ENCODE data around the gene DOCK8. TPM values are rescaled to one million over a fixed set of nuclear protein-coding genes. Genes with fewer than 3 reads are reported as not detected.
A peak's percentile ranks its signal among the peaks of the same experiment; 100 is the strongest.

DOCK8 gene
- total RNA-seq, 1 donor from 2014 or later = 5.1 TPM

GRCh38 chr9:365436-365835 is 150.8 kb downstream of the DOCK8 start:
- no peak overlapping the region for H3K4me3 Mint-ChIP-seq
- no peak for TF ChIP-seq CTCF (conservative IDR thresholded peaks at IDR 0.05)
- H3K4me1 Mint-ChIP-seq (ENCODE audit: unreplicated experiment) = peaks cover 26% of the 10 kb centered on the region
- DNase-seq (ENCODE audit: extremely low spot score, unreplicated experiment) = no peak
- no peaks in the 10 kb centered on the region for H3K27me3 Mint-ChIP-seq
- no peaks in the 10 kb centered on the region for H3K36me3 Mint-ChIP-seq
- H3K9me3 Mint-ChIP-seq = peaks cover 4% of the 10 kb centered on the region
- H3K27ac Mint-ChIP-seq = no peak overlapping the region

- Mint-ChIP-seq H3K4me1 (ENCODE audit: unreplicated experiment) (peaks cover 34% of the 10 kb centered on the region), H3K27me3 (no peaks in the 10 kb centered on the region), H3K36me3 (no peaks in the 10 kb centered on the region), H3K27ac (no peak overlapping the region), H3K4me3 (peak overlapping the region; percentile 37), H3K9me3 (peaks cover 4% of the 10 kb centered on the region)
- DNase-seq (ENCODE audit: extremely low spot score, unreplicated experiment) = no peak
- TF ChIP-seq CTCF (conservative IDR thresholded peaks at IDR 0.05) = no peak
Measured at GRCh38 chr9:366620-367019, 152.0 kb downstream of the DOCK8 start.

- DNase-seq (ENCODE audit: extremely low spot score, unreplicated experiment) = no peak
- H3K27me3 Mint-ChIP-seq = no peaks in the 10 kb centered on the region
- TF ChIP-seq CTCF (conservative IDR thresholded peaks at IDR 0.05) = no peak
- H3K9me3 Mint-ChIP-seq = no peaks in the 10 kb centered on the region
- H3K4me3 Mint-ChIP-seq = no peak overlapping the region
- no peaks in the 10 kb centered on the region for H3K36me3 Mint-ChIP-seq
- H3K4me1 Mint-ChIP-seq (ENCODE audit: unreplicated experiment) = peaks cover 26% of the 10 kb centered on the region
- H3K27ac Mint-ChIP-seq = no peak overlapping the region
Measured at GRCh38 chr9:370086-370485, 155.4 kb downstream of the DOCK8 start.

GRCh38 chr9:371349-371748 is 156.7 kb downstream of the DOCK8 start:
- Mint-ChIP-seq H3K4me1 (ENCODE audit: unreplicated experiment) (peaks cover 24% of the 10 kb centered on the region), H3K36me3 (no peaks in the 10 kb centered on the region), H3K27ac (peak overlapping the region; percentile 71), H3K9me3 (no peaks in the 10 kb centered on the region), H3K27me3 (no peaks in the 10 kb centered on the region), H3K4me3 (peak overlapping the region; percentile 63)
- TF ChIP-seq CTCF (conservative IDR thresholded peaks at IDR 0.05) = no peak
- DNase-seq (ENCODE audit: extremely low spot score, unreplicated experiment) = no peak

GRCh38 chr9:372128-372527 is 157.5 kb downstream of the DOCK8 start:
- Mint-ChIP-seq H3K27me3 (no peaks in the 10 kb centered on the region), H3K9me3 (no peaks in the 10 kb centered on the region), H3K36me3 (no peaks in the 10 kb centered on the region), H3K4me1 (ENCODE audit: unreplicated experiment) (peaks cover 18% of the 10 kb centered on the region), H3K4me3 (no peak overlapping the region), H3K27ac (no peak overlapping the region)
- DNase-seq (ENCODE audit: extremely low spot score, unreplicated experiment) = no peak
- TF ChIP-seq CTCF (conservative IDR thresholded peaks at IDR 0.05) = no peak

DNA sequence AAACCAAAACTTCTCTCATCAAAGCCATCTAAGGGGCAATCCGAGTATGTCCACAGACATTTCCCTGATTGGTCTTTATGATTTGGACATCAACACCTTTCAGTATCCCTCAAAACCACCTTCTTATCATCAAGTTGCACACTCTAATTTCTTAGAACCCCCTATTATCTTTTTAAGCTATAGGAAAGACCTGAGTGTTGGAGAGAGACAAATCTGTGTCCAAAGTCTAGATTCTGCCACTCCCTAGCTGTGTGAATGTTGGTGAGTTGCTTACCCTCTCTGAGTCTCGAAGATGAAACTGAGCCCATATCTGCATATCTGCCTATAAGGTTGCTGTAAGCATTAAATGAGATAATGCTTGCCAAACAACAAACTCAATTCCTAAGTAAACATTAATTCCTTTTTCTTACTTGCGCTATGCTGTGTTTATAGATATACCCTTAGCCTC is 159.1 kb downstream of the DOCK8 start:
- no peak for TF ChIP-seq CTCF (conservative IDR thresholded peaks at IDR 0.05)
- H3K36me3 Mint-ChIP-seq = no peaks in the 10 kb centered on the region
- no peaks in the 10 kb centered on the region for H3K9me3 Mint-ChIP-seq
- no peaks in the 10 kb centered on the region for H3K27me3 Mint-ChIP-seq
- no peak overlapping the region for H3K4me3 Mint-ChIP-seq
- peaks cover 18% of the 10 kb centered on the region for H3K4me1 Mint-ChIP-seq (ENCODE audit: unreplicated experiment)
- H3K27ac Mint-ChIP-seq = no peak overlapping the region
- DNase-seq (ENCODE audit: extremely low spot score, unreplicated experiment) = no peak

Measured in type B pancreatic cell (in vitro differentiated cells).